Thyroid gland (tissue), 4 donors: ENCODE measurements around the gene STRBP.

Source experiments
- CTCF ChIP-seq, 6 experiments: fragments of 200-600 bp in 3 of 6; fragments of 450-650 bp in 3 of 6; sonication (generic) in 3 of 6; IDR thresholded peaks; one replicate each; pipeline ENCODE4 v1.5.1; 2016 to 2019; ENCODE audit warnings: antibody characterized with exemption in 6 of 6, mild to moderate bottlenecking in 2 of 6, inconsistent platforms in 1 of 6, moderate library complexity in 1 of 6
- POLR2A ChIP-seq, 2 donors: fragments of 450-650 bp; IDR thresholded peaks; one replicate each; pipeline ENCODE4 v1.6.1; 2017; ENCODE audit warnings: antibody characterized with exemption in 2 of 2, mild to moderate bottlenecking in 2 of 2, moderate library complexity in 1 of 2

GRCh38 chr9:123206065-123206464, 62.3 kb downstream of the STRBP start:
- TF ChIP-seq CTCF (IDR thresholded peaks at IDR 0.05) = no peak
- no peak for TF ChIP-seq POLR2A (IDR thresholded peaks at IDR 0.05)
